Upper lobe of left lung (tissue), 4 donors: Measurements from ENCODE around the gene STARD10.

Experiments used
- EP300 ChIP-seq, 4 donors: sonication (generic); formaldehyde crosslinking; IDR thresholded peaks; one replicate each; pipeline ENCODE4 v1.5.1; 2017; ENCODE audit warnings: antibody characterized with exemption in 4 of 4, control low read depth in 2 of 4
- POLR2A ChIP-seq, 4 donors: fragments of 450-650 bp; IDR thresholded peaks; one replicate each; pipeline ENCODE4 v1.5.1; 2016 to 2017; ENCODE audit warnings: antibody characterized with exemption in 4 of 4, mild to moderate bottlenecking in 2 of 4
- POLR2AphosphoS5 ChIP-seq, 2 donors: sonication (generic); formaldehyde crosslinking; IDR thresholded peaks; one replicate each; pipeline ENCODE4 v1.5.1; 2017; ENCODE audit warnings: antibody characterized with exemption in 2 of 2
- TF ChIP-seq, protein P1 (sequence below), 6 experiments: fragments of 450-650 bp in 4 of 6; fragments of 200-600 bp in 2 of 6; sonication (generic) in 2 of 6; IDR thresholded peaks; one replicate each; pipeline ENCODE4 v1.5.1; 2016 to 2019; ENCODE audit warnings: antibody characterized with exemption in 6 of 6

DNA sequence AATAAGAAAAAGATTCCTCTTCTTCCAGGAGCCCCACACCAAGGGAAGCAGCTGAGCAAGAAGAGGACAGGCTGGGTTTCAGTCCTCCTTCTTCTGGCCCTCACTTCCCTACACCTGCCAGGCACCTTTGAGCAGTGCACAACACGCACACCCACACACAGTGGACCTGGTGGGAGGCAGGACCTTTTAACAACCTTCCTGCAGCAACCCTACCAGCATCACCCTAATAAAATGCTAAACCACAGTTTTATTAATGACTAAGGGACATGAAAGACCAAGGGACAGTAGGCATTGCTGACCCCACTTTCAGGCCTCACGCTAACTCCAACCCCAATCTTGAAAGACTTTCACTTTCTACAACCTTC lies 53.8 kb downstream of the STARD10 start:
- TF ChIP-seq, protein P1, sequence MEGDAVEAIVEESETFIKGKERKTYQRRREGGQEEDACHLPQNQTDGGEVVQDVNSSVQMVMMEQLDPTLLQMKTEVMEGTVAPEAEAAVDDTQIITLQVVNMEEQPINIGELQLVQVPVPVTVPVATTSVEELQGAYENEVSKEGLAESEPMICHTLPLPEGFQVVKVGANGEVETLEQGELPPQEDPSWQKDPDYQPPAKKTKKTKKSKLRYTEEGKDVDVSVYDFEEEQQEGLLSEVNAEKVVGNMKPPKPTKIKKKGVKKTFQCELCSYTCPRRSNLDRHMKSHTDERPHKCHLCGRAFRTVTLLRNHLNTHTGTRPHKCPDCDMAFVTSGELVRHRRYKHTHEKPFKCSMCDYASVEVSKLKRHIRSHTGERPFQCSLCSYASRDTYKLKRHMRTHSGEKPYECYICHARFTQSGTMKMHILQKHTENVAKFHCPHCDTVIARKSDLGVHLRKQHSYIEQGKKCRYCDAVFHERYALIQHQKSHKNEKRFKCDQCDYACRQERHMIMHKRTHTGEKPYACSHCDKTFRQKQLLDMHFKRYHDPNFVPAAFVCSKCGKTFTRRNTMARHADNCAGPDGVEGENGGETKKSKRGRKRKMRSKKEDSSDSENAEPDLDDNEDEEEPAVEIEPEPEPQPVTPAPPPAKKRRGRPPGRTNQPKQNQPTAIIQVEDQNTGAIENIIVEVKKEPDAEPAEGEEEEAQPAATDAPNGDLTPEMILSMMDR (IDR thresholded peaks at IDR 0.05), result no peak
- TF ChIP-seq POLR2A (IDR thresholded peaks at IDR 0.05), result no peak
- TF ChIP-seq EP300 (IDR thresholded peaks at IDR 0.05), result no peak
- no peak for TF ChIP-seq POLR2AphosphoS5 (IDR thresholded peaks at IDR 0.05)
